Caco-2 (cell line): ENCODE results near the gene TRIM71. TPM values are rescaled to one million over a fixed set of nuclear protein-coding genes. Genes with fewer than 3 reads are reported as not detected.
A peak's percentile ranks its signal among the peaks of the same experiment; 100 is the strongest.

Source experiments
- BruUV-seq: library from RNA; stranded (reverse); fragments of 400-500 nt; replicated peaks from 2 replicates; lab custom pipeline; 2021; lab: Mats Ljungman, UMichigan
- CTCF ChIA-PET: fragments of 300-600 bp; sonication (Branson Sonifier 250); formaldehyde crosslinking; loops from one replicate; lab custom pipeline; 2022; ENCODE audit warnings: antibody characterized with exemption; lab: Charles Lee
- POLR2A ChIA-PET: fragments of 300-600 bp; sonication (Branson Sonifier 250); formaldehyde crosslinking; loops from one replicate; lab custom pipeline; 2022; ENCODE audit warnings: antibody characterized with exemption; lab: Charles Lee
- DNase-seq, 2 experiments: peaks; one replicate each; pipeline versions ENCODE4 v3.0.0 to v3.0.0-alpha.2; 2020 to 2022
- H3K27me3 ChIP-seq: replicated peaks from 2 replicates; pipeline ENCODE4 v1.6.0; 2011; ENCODE audit warnings: low read length; ENCODE audit not compliant: control insufficient read depth, insufficient read depth
- H3K36me3 ChIP-seq: 2 replicates; pipeline ENCODE4 v1.5.1; 2011; ENCODE audit warnings: low read length; ENCODE audit not compliant: control insufficient read depth, insufficient read depth
- H3K4me1 ChIP-seq: fragments of 250-450 bp; sonication (Bioruptor Pico); 2 replicates; pipeline ENCODE4 v1.5.1; 2020; ENCODE audit warnings: mild to moderate bottlenecking
- H3K4me3 ChIP-seq: 2 replicates; pipeline ENCODE4 v1.5.1; 2011; ENCODE audit warnings: low read depth, mild to moderate bottlenecking, control low read depth, low read length
- H3K9me3 ChIP-seq: fragments of 250-450 bp; sonication (Bioruptor Pico); 2 replicates; pipeline ENCODE4 v1.5.1; 2020; ENCODE audit warnings: mild to moderate bottlenecking, moderate library complexity
- H3K27ac Mint-ChIP-seq: one replicate; pipeline ENCODE4 v1.8.0; 2022; ENCODE audit warnings: mixed read lengths; ENCODE audit not compliant: unreplicated experiment
- H3K27me3 Mint-ChIP-seq: one replicate; pipeline ENCODE4 v1.8.0; 2022; ENCODE audit warnings: mixed read lengths; ENCODE audit not compliant: insufficient read depth, unreplicated experiment
- H3K36me3 Mint-ChIP-seq: one replicate; pipeline ENCODE4 v1.8.0; 2022; ENCODE audit warnings: mild to moderate bottlenecking, mixed read lengths; ENCODE audit not compliant: insufficient read depth, unreplicated experiment
- H3K4me1 Mint-ChIP-seq: one replicate; pipeline ENCODE4 v1.8.0; 2022; ENCODE audit warnings: low read depth, mixed read lengths; ENCODE audit not compliant: unreplicated experiment
- H3K4me3 Mint-ChIP-seq: one replicate; pipeline ENCODE4 v1.8.0; 2022; ENCODE audit warnings: mild to moderate bottlenecking, moderate library complexity, mixed read lengths; ENCODE audit not compliant: unreplicated experiment
- H3K9me3 Mint-ChIP-seq: one replicate; pipeline ENCODE4 v1.8.0; 2022; ENCODE audit warnings: mixed read lengths; ENCODE audit not compliant: unreplicated experiment
- intact Hi-C: fragments of 100-400 bp; cut with micrococcal nuclease; formaldehyde crosslinking; loops from one replicate; pipeline ENCODE4 v1.10.0; 2022; ENCODE audit not compliant: unreplicated experiment
- total RNA-seq: library from RNA; stranded (reverse); gene quantifications from 2 replicates; pipeline ENCODE4 v1.2.3, GENCODE V29; 2022
- TF ChIP-seq, protein P1 (sequence below), 2 experiments: fragments of 200-600 bp in 1 of 2; IDR thresholded peaks; 1 replicate in 1 of 2; 2 replicates in 1 of 2; pipeline versions ENCODE4 v1.5.1 to v1.8.0; 2011 to 2022; ENCODE audit warnings: antibody characterized with exemption in 1 of 2, control low read depth in 1 of 2, inconsistent platforms in 1 of 2, low read depth in 1 of 2, low read length in 1 of 2, mild to moderate bottlenecking in 1 of 2, moderate library complexity in 1 of 2; ENCODE audit not compliant: insufficient read depth in 1 of 2, severe bottlenecking in 1 of 2, unreplicated experiment in 1 of 2

Gene TRIM71
- total RNA-seq, 1 experiment from 2014 or later: 68.4 TPM

DNA sequence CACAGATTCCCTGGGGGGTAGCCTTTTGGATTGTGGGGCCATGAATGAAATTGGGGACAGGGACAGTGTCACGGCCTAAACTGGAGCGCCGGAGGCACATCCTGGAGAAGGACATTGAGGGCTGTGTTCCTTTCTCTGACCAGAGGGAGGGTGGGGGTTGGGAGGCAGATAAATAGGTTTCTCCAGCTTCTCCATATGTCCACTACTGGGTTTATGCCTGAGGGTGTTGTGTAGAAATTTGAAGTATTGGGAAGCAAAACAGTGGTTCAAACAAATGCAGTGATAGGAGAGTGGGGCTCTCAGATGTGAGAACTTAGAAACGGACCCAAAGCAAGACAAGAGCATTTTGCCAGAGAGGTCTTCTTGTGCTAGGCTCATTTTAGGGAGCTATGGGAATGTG lies 34.3 kb downstream of the TRIM71 start:
- H3K9me3 ChIP-seq: no peaks in the 10 kb centered on the region
- H3K9me3 Mint-ChIP-seq: no peaks in the 10 kb centered on the region
- ChIA-PET CTCF (no interaction called here), POLR2A (no interaction called here)
- TF ChIP-seq, protein P1, sequence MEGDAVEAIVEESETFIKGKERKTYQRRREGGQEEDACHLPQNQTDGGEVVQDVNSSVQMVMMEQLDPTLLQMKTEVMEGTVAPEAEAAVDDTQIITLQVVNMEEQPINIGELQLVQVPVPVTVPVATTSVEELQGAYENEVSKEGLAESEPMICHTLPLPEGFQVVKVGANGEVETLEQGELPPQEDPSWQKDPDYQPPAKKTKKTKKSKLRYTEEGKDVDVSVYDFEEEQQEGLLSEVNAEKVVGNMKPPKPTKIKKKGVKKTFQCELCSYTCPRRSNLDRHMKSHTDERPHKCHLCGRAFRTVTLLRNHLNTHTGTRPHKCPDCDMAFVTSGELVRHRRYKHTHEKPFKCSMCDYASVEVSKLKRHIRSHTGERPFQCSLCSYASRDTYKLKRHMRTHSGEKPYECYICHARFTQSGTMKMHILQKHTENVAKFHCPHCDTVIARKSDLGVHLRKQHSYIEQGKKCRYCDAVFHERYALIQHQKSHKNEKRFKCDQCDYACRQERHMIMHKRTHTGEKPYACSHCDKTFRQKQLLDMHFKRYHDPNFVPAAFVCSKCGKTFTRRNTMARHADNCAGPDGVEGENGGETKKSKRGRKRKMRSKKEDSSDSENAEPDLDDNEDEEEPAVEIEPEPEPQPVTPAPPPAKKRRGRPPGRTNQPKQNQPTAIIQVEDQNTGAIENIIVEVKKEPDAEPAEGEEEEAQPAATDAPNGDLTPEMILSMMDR (IDR thresholded peaks at IDR 0.05; ENCODE audit: insufficient read depth in 1 of 2, low read depth in 1 of 2, low read length in 1 of 2, severe bottlenecking in 1 of 2, unreplicated experiment in 1 of 2): no peak
- H3K4me3 ChIP-seq: no peak overlapping the region
- H3K36me3 Mint-ChIP-seq: peaks cover 32% of the 10 kb centered on the region
- no peak for DNase-seq
- peak overlapping the region; percentile 51 for H3K27ac Mint-ChIP-seq
- H3K27me3 Mint-ChIP-seq: no peaks in the 10 kb centered on the region
- 0 out of 2 replicates have a peak, but pooled peaks cover 1% of the 10 kb centered on the region for H3K36me3 ChIP-seq
- H3K4me3 Mint-ChIP-seq: no peak overlapping the region
- no peaks in the 10 kb centered on the region for H3K27me3 ChIP-seq
- peaks cover 66% of the 10 kb centered on the region for H3K4me1 Mint-ChIP-seq
- H3K4me1 ChIP-seq: peaks cover 68% of the 10 kb centered on the region
- BruUV-seq: no TSS peak
- intact Hi-C loops: no loop called here

DNA sequence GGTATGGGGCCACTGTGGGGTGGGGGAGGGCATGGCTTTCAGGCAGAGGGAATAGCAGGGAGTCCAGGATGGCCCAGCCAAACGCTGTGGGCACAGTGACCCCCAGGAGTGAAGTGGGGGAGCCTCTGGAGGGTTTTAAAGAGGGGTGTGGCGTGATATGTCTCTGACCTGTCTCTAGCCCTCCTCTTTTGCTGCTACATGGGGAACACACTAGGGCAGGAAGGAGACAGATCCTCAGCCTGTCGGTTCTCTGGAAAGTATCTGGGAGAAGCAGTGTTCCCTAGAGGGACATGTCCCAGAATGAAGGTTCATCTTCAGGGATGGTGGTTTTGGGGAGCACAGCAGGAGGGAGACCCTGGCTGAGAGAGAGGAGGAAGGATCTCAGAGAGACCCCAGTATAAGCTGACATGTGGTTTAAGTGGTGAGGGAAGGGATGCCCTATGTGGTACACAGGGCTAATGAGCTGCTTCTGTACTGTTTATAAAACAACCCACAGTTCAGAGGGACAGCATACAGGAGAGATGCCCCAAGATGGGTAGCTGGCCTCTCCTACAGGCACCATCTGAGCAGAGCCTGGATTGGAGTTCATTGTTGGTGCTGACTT lies 37.7 kb downstream of the TRIM71 start:
- Mint-ChIP-seq H3K4me1 (peaks cover 46% of the 10 kb centered on the region), H3K27me3 (no peaks in the 10 kb centered on the region), H3K4me3 (no peak overlapping the region), H3K27ac (peak overlapping the region; percentile 37), H3K36me3 (peaks cover 31% of the 10 kb centered on the region), H3K9me3 (no peaks in the 10 kb centered on the region)
- H3K9me3 ChIP-seq: no peaks in the 10 kb centered on the region
- CTCF ChIA-PET: no interaction called here
- TF ChIP-seq, protein P1 (IDR thresholded peaks at IDR 0.05; ENCODE audit: insufficient read depth in 1 of 2, low read depth in 1 of 2, low read length in 1 of 2, severe bottlenecking in 1 of 2, unreplicated experiment in 1 of 2): no peak
- H3K4me1 ChIP-seq: peaks cover 57% of the 10 kb centered on the region
- intact Hi-C loops: loop anchor here (5.0 kb wide), 1 partner anchor 33 kb away; no protein-coding TSS in a partner anchor
- 0 out of 2 replicates have a peak, but pooled peaks cover 1% of the 10 kb centered on the region for H3K36me3 ChIP-seq
- POLR2A ChIA-PET: no interaction called here
- DNase-seq: no peak
- no peaks in the 10 kb centered on the region for H3K27me3 ChIP-seq
- no peak overlapping the region for H3K4me3 ChIP-seq
- no TSS peak for BruUV-seq

DNA sequence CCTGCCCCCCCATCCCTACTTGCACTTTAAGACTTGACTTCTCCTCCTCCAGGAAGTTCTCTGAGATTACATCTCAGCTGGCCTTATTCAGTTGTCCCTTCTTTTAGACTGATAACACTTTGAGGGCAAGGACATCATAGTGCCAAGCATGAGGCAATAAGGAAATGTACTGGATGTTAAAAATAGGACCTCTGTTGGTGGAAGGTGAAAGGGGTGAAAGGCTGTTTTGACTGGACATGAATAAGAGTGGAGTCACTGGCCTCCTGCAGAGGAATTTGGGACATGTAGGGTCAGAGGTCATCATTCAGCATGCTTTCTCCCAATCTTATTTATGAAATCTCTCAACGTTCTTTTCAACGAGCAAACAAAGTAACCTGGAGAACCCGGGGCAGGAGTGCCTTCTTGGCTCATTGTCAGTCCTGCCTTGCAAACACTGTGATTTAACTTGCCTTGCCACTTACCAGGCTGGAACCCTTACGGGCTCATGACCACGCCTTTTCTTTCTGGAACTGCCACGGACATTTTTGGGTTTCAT lies 38.6 kb downstream of the TRIM71 start:
- 0 out of 2 replicates have a peak, but pooled peaks cover 1% of the 10 kb centered on the region for H3K36me3 ChIP-seq
- intact Hi-C loops: loop anchor here (5.0 kb wide), 1 partner anchor 34 kb away; no protein-coding TSS in a partner anchor
- TF ChIP-seq, protein P1 (IDR thresholded peaks at IDR 0.05; ENCODE audit: insufficient read depth in 1 of 2, low read depth in 1 of 2, low read length in 1 of 2, severe bottlenecking in 1 of 2, unreplicated experiment in 1 of 2): no peak
- no peaks in the 10 kb centered on the region for H3K9me3 ChIP-seq
- ChIA-PET CTCF (no interaction called here), POLR2A (no interaction called here)
- H3K27me3 ChIP-seq: no peaks in the 10 kb centered on the region
- peak overlapping the region; percentile 20 for H3K4me3 Mint-ChIP-seq
- no peaks in the 10 kb centered on the region for H3K27me3 Mint-ChIP-seq
- H3K4me3 ChIP-seq: no peak overlapping the region
- peaks cover 50% of the 10 kb centered on the region for H3K4me1 ChIP-seq
- H3K4me1 Mint-ChIP-seq: peaks cover 37% of the 10 kb centered on the region
- BruUV-seq: no TSS peak
- H3K27ac Mint-ChIP-seq: peak overlapping the region; percentile 72
- H3K36me3 Mint-ChIP-seq: peaks cover 33% of the 10 kb centered on the region
- H3K9me3 Mint-ChIP-seq: no peaks in the 10 kb centered on the region
- no peak for DNase-seq
